Measurements from ENCODE around the gene PRLHR. TPM values are rescaled to one million over a fixed set of nuclear protein-coding genes. Genes with fewer than 3 reads are reported as not detected.

PRLHR gene
- polyA plus RNA-seq, 3 donors, result 0.01 to 0.09 TPM; not detected in 1

- WGBS, 3 donors, result 66 to 71% (median 69%) methylated on average over 11 of the region's 11 CpGs
- H3K27ac ChIP-seq (ENCODE audit: low read depth, low read length), result no peak overlapping the region
Measured at GRCh38 chr10:118567701-118568248, 27.7 kb downstream of the PRLHR start.

GRCh38 chr10:118566911-118567310 lies 28.5 kb downstream of the PRLHR start:
- 76 to 85% (median 82%) methylated on average over 8 of the region's 8 CpGs for WGBS, 3 donors
- H3K27ac ChIP-seq (ENCODE audit: low read depth, low read length), result no peak overlapping the region

- no peak overlapping the region for H3K27ac ChIP-seq (ENCODE audit: low read depth, low read length)
- WGBS, 3 donors, result 89 to 91% (median 90%) methylated on average over 12 of the region's 12 CpGs
Measured at GRCh38 chr10:118565301-118566075, 30.0 kb downstream of the PRLHR start.

- H3K27ac ChIP-seq (ENCODE audit: low read depth, low read length), result no peak overlapping the region
- 39 to 56% (median 55%) methylated on average over 6 of the region's 6 CpGs for WGBS, 3 donors
Measured at GRCh38 chr10:118564652-118565051, 30.8 kb downstream of the PRLHR start.

- no peak overlapping the region for H3K27ac ChIP-seq (ENCODE audit: low read depth, low read length)
- 76 to 84% (median 77%) methylated on average over 3 of the region's 3 CpGs for WGBS, 3 donors
Measured at GRCh38 chr10:118564114-118564513, 31.3 kb downstream of the PRLHR start.

- no peak overlapping the region for H3K27ac ChIP-seq (ENCODE audit: low read depth, low read length)
- 81 to 86% (median 86%) methylated on average over 3 of the region's 3 CpGs for WGBS, 3 donors
Measured at GRCh38 chr10:118563373-118563890, 32.0 kb downstream of the PRLHR start.

- 59 to 81% (median 78%) methylated on average over 1 of the region's 1 CpG for WGBS, 3 donors
- no peak overlapping the region for H3K27ac ChIP-seq (ENCODE audit: low read depth, low read length)
Measured at GRCh38 chr10:118562851-118563250, 32.6 kb downstream of the PRLHR start.

- H3K27ac ChIP-seq (ENCODE audit: low read depth, low read length), result no peak overlapping the region
- WGBS, 3 donors, result 47 to 59% (median 49%) methylated on average over 4 of the region's 4 CpGs
Measured at GRCh38 chr10:118557946-118558345, 37.5 kb downstream of the PRLHR start.

GRCh38 chr10:118551535-118552100 lies 43.8 kb downstream of the PRLHR start:
- whole genome bisulfite sequencing, 3 donors, result 39 to 65% (median 43%) methylated on average over 10 of the region's 10 CpGs
- H3K27ac ChIP-seq (ENCODE audit: low read depth, low read length), result no peak overlapping the region

GRCh38 chr10:118547282-118547681 lies 48.2 kb downstream of the PRLHR start:
- 88 to 95% (median 91%) methylated on average over 5 of the region's 5 CpGs for WGBS, 3 donors
- no peak overlapping the region for H3K27ac ChIP-seq (ENCODE audit: low read depth, low read length)

- WGBS, 3 donors, result 69 to 85% (median 84%) methylated on average over 2 of the region's 2 CpGs
- no peak overlapping the region for H3K27ac ChIP-seq (ENCODE audit: low read depth, low read length)
Measured at GRCh38 chr10:118546479-118546878, 49.0 kb downstream of the PRLHR start.

- 83 to 91% (median 88%) methylated on average over 1 of the region's 1 CpG for WGBS, 3 donors
Measured at GRCh38 chr10:118545381-118545780, 50.1 kb downstream of the PRLHR start.

GRCh38 chr10:118544401-118544948 lies 51.0 kb downstream of the PRLHR start:
- 55 to 79% (median 70%) methylated on average over 4 of the region's 4 CpGs for WGBS, 3 donors
- no peak overlapping the region for H3K27ac ChIP-seq (ENCODE audit: low read depth, low read length)

More at GRCh38 chr10:118545381-118545780, 50.1 kb downstream of the PRLHR start:
- H3K27ac ChIP-seq (ENCODE audit: low read depth, low read length), result no peak overlapping the region

GRCh38 chr10:118543714-118544400 lies 51.6 kb downstream of the PRLHR start:
- WGBS, 3 donors, result 15 to 31% (median 28%) methylated on average over 13 of the region's 13 CpGs
- no peak overlapping the region for H3K27ac ChIP-seq (ENCODE audit: low read depth, low read length)

GRCh38 chr10:118542745-118543144 lies 52.7 kb downstream of the PRLHR start:
- H3K27ac ChIP-seq (ENCODE audit: low read depth, low read length), result no peak overlapping the region
- WGBS, 3 donors, result 85 to 95% (median 94%) methylated on average over 1 of the region's 1 CpG

- 97 to 100% (median 98%) methylated on average over 1 of the region's 1 CpG for WGBS, 3 donors
- H3K27ac ChIP-seq (ENCODE audit: low read depth, low read length), result no peak overlapping the region
Measured at GRCh38 chr10:118542205-118542604, 53.2 kb downstream of the PRLHR start.

- 89 to 96% (median 92%) methylated on average over 3 of the region's 3 CpGs for WGBS, 3 donors
- no peak overlapping the region for H3K27ac ChIP-seq (ENCODE audit: low read depth, low read length)
Measured at GRCh38 chr10:118541718-118542117, 53.7 kb downstream of the PRLHR start.

Measured in adipose tissue (tissue), 3 donors.